Measurements from ENCODE around the gene MED13L.
"Not testable (repeated sequence)": the region's sequence is repeated elsewhere in the genome, so short reads cannot be mapped to it uniquely, and the experiment has no call there.

MED13L gene

GRCh38 chr12:116144384-116144783 is 133.1 kb downstream of the MED13L start:
- no peak for DNase-seq

GRCh38 chr12:116143909-116144308 is 133.6 kb downstream of the MED13L start:
- no peak for DNase-seq

- DNase-seq: no peak
Observed at GRCh38 chr12:116142936-116143898, 134.3 kb downstream of the MED13L start.

GRCh38 chr12:116141833-116142162 is 135.7 kb downstream of the MED13L start:
- no peak for DNase-seq

- no peak for DNase-seq
Observed at GRCh38 chr12:116141110-116141832, 136.2 kb downstream of the MED13L start.

GRCh38 chr12:116140529-116140928 is 137.0 kb downstream of the MED13L start:
- DNase-seq: no peak

GRCh38 chr12:116138781-116139180 is 138.7 kb downstream of the MED13L start:
- DNase-seq: no peak

GRCh38 chr12:116138364-116138763 is 139.1 kb downstream of the MED13L start:
- DNase-seq: no peak

- DNase-seq: no peak
Observed at GRCh38 chr12:116137318-116137717, 140.2 kb downstream of the MED13L start.

GRCh38 chr12:116136340-116136739 is 141.2 kb downstream of the MED13L start:
- no peak for DNase-seq

- DNase-seq: no peak
Observed at GRCh38 chr12:116135209-116135930, 142.1 kb downstream of the MED13L start.

- no peak for DNase-seq
Observed at GRCh38 chr12:116133636-116134214, 143.8 kb downstream of the MED13L start.

GRCh38 chr12:116133149-116133548 is 144.3 kb downstream of the MED13L start:
- DNase-seq: peak; percentile 34

GRCh38 chr12:116131987-116132386 is 145.5 kb downstream of the MED13L start:
- not testable (repeated sequence) for DNase-seq

GRCh38 chr12:116131176-116131575 is 146.3 kb downstream of the MED13L start:
- DNase-seq: no peak

- DNase-seq: no peak
Observed at GRCh38 chr12:116130431-116130830, 147.1 kb downstream of the MED13L start.

GRCh38 chr12:116128779-116129178 is 148.7 kb downstream of the MED13L start:
- no peak for DNase-seq

GRCh38 chr12:116127859-116128258 is 149.6 kb downstream of the MED13L start:
- DNase-seq: no peak

- DNase-seq: no peak
Observed at GRCh38 chr12:116126610-116127009, 150.9 kb downstream of the MED13L start.

GRCh38 chr12:116125956-116126566 is 151.4 kb downstream of the MED13L start:
- DNase-seq: no peak

GRCh38 chr12:116125084-116125483 is 152.4 kb downstream of the MED13L start:
- DNase-seq: no peak

GRCh38 chr12:116123451-116124258 is 153.8 kb downstream of the MED13L start:
- DNase-seq: peak; percentile 26

All from SIG-M5 (cell line).